ENCODE data around the gene CDC14A. TPM values are rescaled to one million over a fixed set of nuclear protein-coding genes. Genes with fewer than 3 reads are reported as not detected.

The CDC14A gene
- total and polyA plus RNA-seq, 2 of the 8 experiments (the other 6 are each of a cell fraction or from before 2014, with no cell fraction given), result 3.2 to 8.9 TPM

DNA sequence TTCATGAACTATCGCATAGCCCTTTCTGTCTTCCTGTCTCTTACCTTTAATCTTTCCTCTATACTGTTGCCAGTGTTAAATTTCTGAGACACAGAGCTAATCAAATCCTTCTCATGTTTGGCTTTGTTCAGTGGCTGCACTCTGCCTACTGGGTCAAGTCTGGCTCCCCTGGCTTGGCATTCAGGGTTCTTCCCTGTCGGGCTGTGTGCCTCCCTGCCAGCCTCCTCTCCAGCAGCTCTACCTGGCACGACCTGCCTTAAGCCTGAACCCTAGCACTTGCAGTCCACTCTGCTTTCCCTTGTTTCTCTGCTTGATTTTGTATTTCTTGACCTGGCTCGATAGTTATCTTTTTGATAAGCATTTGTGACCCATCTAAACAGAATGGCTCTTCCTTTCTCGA, 159.5 kb downstream of the CDC14A start (continued):
- TF ChIP-seq, protein P1, sequence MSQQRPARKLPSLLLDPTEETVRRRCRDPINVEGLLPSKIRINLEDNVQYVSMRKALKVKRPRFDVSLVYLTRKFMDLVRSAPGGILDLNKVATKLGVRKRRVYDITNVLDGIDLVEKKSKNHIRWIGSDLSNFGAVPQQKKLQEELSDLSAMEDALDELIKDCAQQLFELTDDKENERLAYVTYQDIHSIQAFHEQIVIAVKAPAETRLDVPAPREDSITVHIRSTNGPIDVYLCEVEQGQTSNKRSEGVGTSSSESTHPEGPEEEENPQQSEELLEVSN (IDR thresholded peaks at IDR 0.05), result no peak
- TF ChIP-seq JUN (IDR thresholded peaks at IDR 0.05; ENCODE audit: low read depth, low read length) (no peak), KDM4A (IDR thresholded peaks at IDR 0.05; ENCODE audit: low read depth, low read length, severe bottlenecking) (no peak), SUZ12 (IDR thresholded peaks at IDR 0.05; ENCODE audit: low read length) (no peak), SIRT6 (IDR thresholded peaks at IDR 0.05; ENCODE audit: low read length) (no peak), POLR2AphosphoS5 (IDR thresholded peaks at IDR 0.05; ENCODE audit: low read depth, low read length) (no peak), CREB1 (IDR thresholded peaks at IDR 0.05) (no peak), SP2 (IDR thresholded peaks at IDR 0.05; ENCODE audit: low read length) (no peak)

Measured in H1 (cell line).